Duodenal mucosa (tissue), 2 donors: ENCODE data around the gene R3HDM1.
"Not testable (repeated sequence)": the region's sequence is repeated elsewhere in the genome, so short reads cannot be mapped to it uniquely, and the experiment has no call there.

Source experiments
- H3K27ac ChIP-seq: one replicate; pipeline ENCODE4 v1.7.0; 2013; ENCODE audit warnings: low read depth, low read length
- H3K27me3 ChIP-seq, 2 donors: one replicate each; pipeline ENCODE4 v1.7.0; 2013; ENCODE audit warnings: low read length in 2 of 2, control low read depth in 1 of 2; ENCODE audit not compliant: insufficient read depth in 2 of 2, control insufficient read depth in 1 of 2
- H3K36me3 ChIP-seq, 2 donors: one replicate each; pipeline ENCODE4 v1.7.0; 2013; ENCODE audit warnings: low read length in 2 of 2, control low read depth in 1 of 2; ENCODE audit not compliant: insufficient read depth in 2 of 2, control insufficient read depth in 1 of 2
- H3K4me1 ChIP-seq, 2 donors: one replicate each; pipeline ENCODE4 v1.7.0; 2013; ENCODE audit warnings: low read length in 2 of 2, control low read depth in 1 of 2; ENCODE audit not compliant: insufficient read depth in 2 of 2, control insufficient read depth in 1 of 2
- H3K4me3 ChIP-seq, 2 donors: one replicate each; pipeline ENCODE4 v1.7.0; 2013; ENCODE audit warnings: low read length in 2 of 2, low read depth in 1 of 2
- H3K9ac ChIP-seq, 2 donors: one replicate each; pipeline ENCODE4 v1.7.0; 2013; ENCODE audit warnings: low read length in 2 of 2, low read depth in 1 of 2
- H3K9me3 ChIP-seq, 2 donors: one replicate each; pipeline ENCODE4 v1.7.0; 2013; ENCODE audit warnings: low read length in 2 of 2, control low read depth in 1 of 2; ENCODE audit not compliant: control insufficient read depth in 1 of 2

R3HDM1 gene

GRCh38 chr2:135531231-135532197, at the start of gene R3HDM1:
R3HDM1 (plus strand) TSS chr2:135531484; CDS start chr2:135604846, 73,362 bp downstream.
- Histone ChIP-seq H3K27me3 (no peaks in the 10 kb centered on the region), H3K9me3 (no peaks in the 10 kb centered on the region), H3K4me1 (peaks cover 6 to 13% of the 10 kb centered on the region in 2 donors), H3K27ac (peak within 1 kb of the TSS; percentile 86), H3K4me3 (peak within 1 kb of the TSS; percentile 83 to 90), H3K36me3 (no peaks in the 10 kb centered on the region), H3K9ac (peak within 1 kb of the TSS; percentile 66 to 81)

- no peaks in the 10 kb centered on the region for H3K27me3 ChIP-seq
- no peak overlapping the region for H3K4me3 ChIP-seq
- no peaks in the 10 kb centered on the region for H3K36me3 ChIP-seq
- no peak overlapping the region for H3K27ac ChIP-seq
- H3K9me3 ChIP-seq: peaks cover 5 to 7% of the 10 kb centered on the region in 2 donors
- no peak overlapping the region for H3K9ac ChIP-seq
- H3K4me1 ChIP-seq: no peaks in the 10 kb centered on the region
Observed at GRCh38 chr2:135485441-135485840, 45.8 kb upstream of the R3HDM1 start.

- Histone ChIP-seq H3K27me3 (no peaks in the 10 kb centered on the region), H3K27ac (no peak overlapping the region), H3K9ac (no peak overlapping the region), H3K36me3 (no peaks in the 10 kb centered on the region), H3K4me3 (no peak overlapping the region), H3K4me1 (no peaks in the 10 kb centered on the region), H3K9me3 (peaks cover 5 to 7% of the 10 kb centered on the region in 2 donors)
Observed at GRCh38 chr2:135490376-135490775, 40.9 kb upstream of the R3HDM1 start.

- Histone ChIP-seq H3K27ac (no peak overlapping the region), H3K36me3 (no peaks in the 10 kb centered on the region), H3K4me3 (no peak overlapping the region), H3K9me3 (peaks cover 0 to 5% of the 10 kb centered on the region in 2 donors), H3K27me3 (no peaks in the 10 kb centered on the region), H3K9ac (no peak overlapping the region), H3K4me1 (no peaks in the 10 kb centered on the region)
Observed at GRCh38 chr2:135494503-135494902, 36.8 kb upstream of the R3HDM1 start.

- H3K9me3 ChIP-seq: peaks cover 3 to 8% of the 10 kb centered on the region in 2 donors
- H3K9ac ChIP-seq: no peak overlapping the region
- H3K27me3 ChIP-seq: no peaks in the 10 kb centered on the region
- no peak overlapping the region for H3K4me3 ChIP-seq
- no peaks in the 10 kb centered on the region for H3K4me1 ChIP-seq
- no peak overlapping the region for H3K27ac ChIP-seq
- H3K36me3 ChIP-seq: no peaks in the 10 kb centered on the region
Observed at GRCh38 chr2:135494917-135495316, 36.4 kb upstream of the R3HDM1 start.

GRCh38 chr2:135498588-135498987, 32.7 kb upstream of the R3HDM1 start:
- H3K36me3 ChIP-seq, H3K4me1 ChIP-seq, H3K27me3 ChIP-seq, H3K9ac ChIP-seq, H3K4me3 ChIP-seq, H3K27ac ChIP-seq, H3K9me3 ChIP-seq: not testable (repeated sequence)

- Histone ChIP-seq H3K4me1 (no peaks in the 10 kb centered on the region), H3K27me3 (no peaks in the 10 kb centered on the region)
Observed at GRCh38 chr2:135504811-135505210, 26.5 kb upstream of the R3HDM1 start.

GRCh38 chr2:135510577-135510976, 20.7 kb upstream of the R3HDM1 start:
- Histone ChIP-seq H3K9me3 (peaks cover 6 to 8% of the 10 kb centered on the region in 2 donors), H3K4me3 (no peak overlapping the region), H3K27me3 (no peaks in the 10 kb centered on the region), H3K36me3 (no peaks in the 10 kb centered on the region), H3K9ac (no peak overlapping the region), H3K4me1 (no peaks in the 10 kb centered on the region), H3K27ac (no peak overlapping the region)

More at GRCh38 chr2:135504811-135505210, 26.5 kb upstream of the R3HDM1 start:
- H3K9me3 ChIP-seq: peaks cover 0 to under 1% of the 10 kb centered on the region in 2 donors
- H3K9ac ChIP-seq: no peak overlapping the region
- H3K4me3 ChIP-seq: no peak overlapping the region
- H3K27ac ChIP-seq: no peak overlapping the region
- H3K36me3 ChIP-seq: no peaks in the 10 kb centered on the region

GRCh38 chr2:135512099-135512498, 19.2 kb upstream of the R3HDM1 start:
- Histone ChIP-seq H3K4me1 (no peaks in the 10 kb centered on the region), H3K27ac (no peak overlapping the region), H3K9ac (no peak overlapping the region), H3K9me3 (peaks cover 6 to 10% of the 10 kb centered on the region in 2 donors), H3K4me3 (no peak overlapping the region), H3K27me3 (no peaks in the 10 kb centered on the region), H3K36me3 (no peaks in the 10 kb centered on the region)

GRCh38 chr2:135525786-135526185, 5.5 kb upstream of the R3HDM1 start:
- Histone ChIP-seq H3K27me3 (no peaks in the 10 kb centered on the region), H3K4me1 (peaks cover 0 to 6% of the 10 kb centered on the region in 2 donors), H3K36me3 (no peaks in the 10 kb centered on the region), H3K27ac (no peak overlapping the region), H3K9me3 (no peaks in the 10 kb centered on the region), H3K4me3 (no peak overlapping the region), H3K9ac (no peak overlapping the region)
